GM10266 (cell line): Measurements from ENCODE around the gene AJM1.

Experiments
- DNase-seq: peaks from one replicate; pipeline ENCODE4 v3.0.0; 2012; ENCODE audit errors: extremely low spot score
- CTCF ChIP-seq: IDR thresholded peaks from 2 replicates; pipeline ENCODE4 v1.5.1; 2012; ENCODE audit warnings: mild to moderate bottlenecking, low read depth; ENCODE audit not compliant: control insufficient read depth, insufficient read depth; ENCODE audit errors: missing control alignments

The AJM1 gene

DNA sequence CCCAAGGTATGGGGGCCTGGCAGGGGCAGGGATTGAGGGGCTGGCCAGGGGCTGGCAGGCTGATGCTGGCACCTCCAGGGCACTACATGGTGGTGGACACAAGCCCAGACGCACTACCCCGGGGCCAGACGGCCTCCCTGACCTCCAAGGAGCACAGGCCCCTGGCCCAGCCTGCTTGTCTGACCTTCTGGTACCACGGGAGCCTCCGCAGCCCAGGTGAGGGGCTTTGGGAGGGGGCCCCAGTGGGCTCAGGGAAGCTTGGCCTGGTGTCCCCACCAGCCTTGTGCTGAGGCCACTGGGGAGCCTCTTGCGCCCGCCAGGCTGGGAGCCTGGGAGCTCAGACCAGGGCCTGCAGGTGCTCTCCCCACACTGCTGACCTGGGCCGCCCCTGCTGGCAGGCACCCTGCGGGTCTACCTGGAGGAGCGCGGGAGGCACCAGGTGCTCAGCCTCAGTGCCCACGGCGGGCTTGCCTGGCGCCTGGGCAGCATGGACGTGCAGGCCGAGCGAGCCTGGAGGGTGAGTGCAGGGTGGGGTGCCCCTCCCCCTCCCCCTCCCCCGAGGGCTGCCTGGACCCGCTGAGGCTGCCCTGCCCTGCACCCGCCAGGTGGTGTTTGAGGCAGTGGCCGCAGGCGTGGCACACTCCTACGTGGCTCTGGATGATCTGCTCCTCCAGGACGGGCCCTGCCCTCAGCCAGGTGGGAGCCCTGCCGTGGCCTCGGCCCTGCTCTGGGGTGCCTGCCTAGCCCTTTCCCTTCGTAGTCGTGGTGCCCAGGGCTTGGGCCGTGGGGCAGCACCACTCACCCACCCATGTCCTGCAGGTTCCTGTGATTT, 15.5 kb downstream of the AJM1 start:
- DNase-seq: no peak
- no peak for TF ChIP-seq CTCF

DNA sequence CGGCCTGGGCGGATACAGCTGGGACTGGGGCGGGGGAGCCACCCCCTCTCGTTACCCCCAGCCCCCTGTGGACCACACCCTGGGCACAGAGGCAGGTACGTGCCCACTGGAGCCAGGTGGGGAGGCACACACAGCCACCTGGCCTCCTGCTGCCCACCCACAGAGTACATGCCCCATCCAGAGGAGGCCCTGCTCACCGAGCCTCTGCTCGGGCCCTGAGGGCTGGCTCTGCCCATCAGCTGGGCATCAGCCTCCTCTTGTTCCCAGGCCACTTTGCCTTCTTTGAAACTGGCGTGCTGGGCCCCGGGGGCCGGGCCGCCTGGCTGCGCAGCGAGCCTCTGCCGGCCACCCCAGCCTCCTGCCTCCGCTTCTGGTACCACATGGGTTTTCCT, 16.2 kb downstream of the AJM1 start:
- DNase-seq: no peak

GRCh38 chr9:136858844-136859757, 16.8 kb downstream of the AJM1 start:
- no peak for DNase-seq
- no peak for TF ChIP-seq CTCF

More for the DNA sequence above, 16.2 kb downstream of the AJM1 start:
- no peak for TF ChIP-seq CTCF

- DNase-seq: no peak
- no peak for TF ChIP-seq CTCF
These were observed 18.3 kb downstream of the AJM1 start for GRCh38 chr9:136860529-136860928.

DNA sequence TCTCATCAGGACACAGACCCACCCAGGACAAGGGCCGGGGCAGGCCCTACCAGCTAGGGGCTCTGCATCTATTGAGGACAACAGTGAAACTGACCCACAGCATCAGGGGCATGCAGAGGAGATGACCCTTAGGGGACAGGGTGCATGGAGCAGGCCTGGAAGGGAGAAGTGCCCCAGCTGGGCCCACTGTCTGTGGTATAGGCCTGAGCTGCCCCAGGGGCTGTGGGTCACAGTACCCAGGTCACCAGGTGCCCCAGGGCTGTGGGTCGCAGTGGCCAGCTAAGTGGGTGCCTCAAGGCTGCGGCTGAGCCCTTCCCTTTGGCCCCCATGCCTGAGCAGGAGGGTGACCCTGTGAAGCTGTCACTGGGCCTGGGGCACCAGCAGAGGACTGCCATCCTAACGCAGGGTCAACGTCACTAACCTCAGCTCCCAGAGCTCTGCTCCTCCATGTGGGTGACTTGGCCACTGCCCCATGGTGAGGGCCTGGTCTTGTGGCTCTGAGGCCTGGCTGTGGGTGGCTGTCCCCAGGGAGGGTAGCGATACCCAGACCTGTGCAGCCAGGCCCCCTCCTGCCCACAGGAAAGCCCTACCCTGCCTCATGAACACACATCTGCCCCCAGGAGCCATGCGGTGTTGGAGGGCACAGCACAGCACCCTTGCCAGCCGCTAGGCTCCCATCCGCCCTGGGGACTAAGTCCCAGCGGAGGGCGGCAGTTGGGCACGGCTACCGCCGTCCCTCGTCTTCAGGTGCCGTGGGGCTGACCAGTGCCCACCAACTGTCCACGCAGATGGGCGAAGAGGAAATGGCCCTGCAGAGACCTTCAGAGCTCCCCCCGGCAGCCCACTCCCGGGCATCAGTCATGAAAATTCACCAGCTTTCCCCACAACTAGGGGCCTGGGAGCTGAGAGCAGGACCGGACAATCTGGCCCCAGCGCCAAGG, 18.9 kb downstream of the AJM1 start:
- TF ChIP-seq CTCF: no peak
- DNase-seq: no peak

GRCh38 chr9:136861874-136862457, 19.7 kb downstream of the AJM1 start:
- no peak for TF ChIP-seq CTCF
- no peak for DNase-seq
